ENCODE data around the gene DNAJC27. TPM values are rescaled to one million over a fixed set of nuclear protein-coding genes. Genes with fewer than 3 reads are reported as not detected.

The DNAJC27 gene
- total RNA-seq, 2 donors from 2014 or later: 4.7 to 6.5 TPM

- Mint-ChIP-seq H3K4me1 (no peaks in the 10 kb centered on the region), H3K36me3 (ENCODE audit: low read depth) (peaks cover 33% of the 10 kb centered on the region), H3K4me3 (no peak overlapping the region), H3K9me3 (peaks cover 20% of the 10 kb centered on the region), H3K27me3 (no peaks in the 10 kb centered on the region), H3K27ac (no peak overlapping the region)
- ATAC-seq (replicated peaks): no peak
Measured at GRCh38 chr2:24893934-24894333, 77.8 kb downstream of the DNAJC27 start.

Other genes starting within 250 kb of the DNAJC27 start
- 10 to 100 TPM; 19.4 to 30.0 TPM for gene PTRHD1, start 178.6 kb downstream of the DNAJC27 start, total RNA-seq
- gene CENPO, start 178.5 kb downstream of the DNAJC27 start, total RNA-seq: 10 to 100 TPM; 32.7 to 54.8 TPM
- gene ADCY3, start 51.7 kb downstream of the DNAJC27 start, total RNA-seq: 100 to 1,000 TPM in 1 of 2 donors, 10 to 100 TPM in 1; 43.8 to 102 TPM
- under 1 TPM; 0.24 to 0.40 TPM for gene EFR3B, start 70.1 kb upstream of the DNAJC27 start, total RNA-seq
- 1 to 10 TPM; 5.2 to 6.1 TPM for gene POMC, start 196.6 kb upstream of the DNAJC27 start, total RNA-seq

All from activated T-helper 17 cell treated with anti-CD3 and anti-CD28 coated beads, Interleukin-2, amount 50 U/mL, for 72 hours (primary cell).